Stimulated activated CD8-positive, alpha-beta memory T cell treated with anti-CD3 and anti-CD28 coated beads, Interleukin-7, amount 100 ng/mL, for 24 hours (primary cell): Measurements from ENCODE around the gene PPFIA2.

Experiments
- DNase-seq: peaks from one replicate; pipeline ENCODE4 v3.0.0-alpha.2; 2020; ENCODE audit warnings: low read depth

Gene PPFIA2

DNA sequence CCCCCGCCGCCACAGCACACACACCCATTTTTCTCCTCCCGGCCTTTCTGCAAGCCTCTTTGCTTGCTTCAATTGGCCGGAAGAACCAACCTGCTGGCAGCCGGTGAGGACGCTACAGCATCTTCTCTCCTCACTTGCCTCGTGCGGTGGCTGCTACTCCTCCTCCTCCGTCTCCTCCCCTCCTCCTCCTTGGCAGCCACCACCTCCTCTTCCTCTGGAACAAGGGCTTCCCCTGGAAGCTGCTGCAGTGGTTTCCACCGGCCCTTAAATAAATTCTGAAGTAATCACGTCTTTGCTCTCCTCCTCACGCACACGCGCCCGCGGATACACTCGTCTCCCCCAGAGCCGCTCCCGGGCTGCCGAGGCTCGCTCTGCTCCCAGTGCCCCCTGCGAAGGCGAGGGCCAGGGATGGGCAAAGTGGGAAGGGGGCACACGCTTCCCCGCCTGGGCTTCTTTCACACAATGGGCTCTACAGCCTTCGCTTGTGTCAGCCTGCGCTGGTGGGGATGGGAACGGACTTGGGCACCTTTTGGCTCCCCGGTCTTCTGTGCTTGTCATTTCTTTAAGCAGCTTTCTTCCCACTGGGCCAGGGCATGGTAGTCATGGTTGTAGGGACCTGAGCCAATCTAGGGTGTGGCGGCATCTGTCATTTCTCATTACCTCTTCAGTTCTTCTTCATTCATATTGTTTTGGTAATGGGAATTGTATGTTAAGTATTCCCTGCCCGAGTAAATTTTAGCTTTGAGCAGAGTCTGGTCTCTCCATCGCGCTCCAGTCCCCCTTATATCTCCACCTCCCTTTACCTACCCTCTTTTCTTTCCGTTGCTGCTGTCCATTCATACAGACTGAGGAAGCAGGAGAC lies at the start of gene PPFIA2:
TSS of gene PPFIA2 (minus strand) at position 161 of the 862 bp plus-strand sequence.
- DNase-seq = no peak

DNA sequence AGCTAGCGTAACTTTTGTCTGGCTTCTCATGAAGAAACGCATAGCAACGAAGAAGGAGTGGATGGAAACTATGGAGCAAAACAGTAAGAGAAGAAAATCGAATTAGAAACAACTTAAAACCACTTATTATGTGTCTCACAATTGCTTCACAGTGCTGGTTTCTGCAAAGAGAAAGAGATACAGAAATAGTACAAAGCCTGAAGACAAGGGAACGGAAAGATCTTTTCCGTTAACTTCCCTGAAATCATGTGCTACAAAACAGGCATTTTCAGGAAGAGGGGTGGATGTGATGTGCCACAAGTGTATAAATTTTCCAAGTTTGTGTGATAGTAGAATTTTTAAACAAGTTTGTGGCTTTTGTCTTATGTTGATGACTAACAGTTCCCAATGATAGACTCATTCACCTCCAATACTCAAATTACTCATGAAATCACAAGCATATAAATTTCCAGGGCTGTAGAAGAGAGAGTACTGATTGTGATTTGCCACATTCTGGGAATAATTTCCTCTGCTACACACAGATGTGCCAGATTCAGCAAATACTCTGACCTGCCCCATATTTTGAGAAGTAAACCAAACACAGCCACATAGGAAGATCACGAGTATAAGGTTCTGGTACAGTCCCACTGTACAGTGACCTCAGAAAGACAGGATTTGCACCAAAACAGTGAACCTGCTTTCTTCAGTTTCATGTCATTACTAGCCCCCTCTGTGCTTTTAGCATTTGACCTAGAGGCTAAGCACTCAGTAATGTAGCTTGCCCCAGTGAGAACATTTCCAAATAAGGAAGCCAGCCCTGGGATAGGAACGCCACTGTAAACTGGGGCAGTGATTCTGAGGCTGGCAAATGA lies 41.4 kb upstream of the PPFIA2 start:
- no peak for DNase-seq

DNA sequence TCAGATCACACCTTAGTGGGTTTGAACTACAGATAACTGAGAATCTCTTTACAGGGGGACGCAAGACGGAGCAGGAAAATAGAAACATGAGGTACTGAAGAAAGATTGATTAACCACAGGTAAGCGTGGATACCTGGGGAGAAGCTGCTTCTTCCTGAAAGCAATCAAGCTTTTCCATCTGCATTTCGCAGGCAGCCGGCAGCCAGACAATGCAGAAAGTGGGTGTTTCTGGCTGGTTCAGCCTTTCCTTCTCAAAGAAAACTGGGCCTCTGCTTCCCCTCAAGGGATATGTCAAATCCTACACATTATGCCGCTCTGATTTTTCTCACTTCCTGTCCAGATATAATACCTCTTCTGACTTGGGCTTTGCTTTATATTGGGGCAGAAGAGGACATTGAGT lies 39.1 kb upstream of the PPFIA2 start:
- no peak for DNase-seq

DNA sequence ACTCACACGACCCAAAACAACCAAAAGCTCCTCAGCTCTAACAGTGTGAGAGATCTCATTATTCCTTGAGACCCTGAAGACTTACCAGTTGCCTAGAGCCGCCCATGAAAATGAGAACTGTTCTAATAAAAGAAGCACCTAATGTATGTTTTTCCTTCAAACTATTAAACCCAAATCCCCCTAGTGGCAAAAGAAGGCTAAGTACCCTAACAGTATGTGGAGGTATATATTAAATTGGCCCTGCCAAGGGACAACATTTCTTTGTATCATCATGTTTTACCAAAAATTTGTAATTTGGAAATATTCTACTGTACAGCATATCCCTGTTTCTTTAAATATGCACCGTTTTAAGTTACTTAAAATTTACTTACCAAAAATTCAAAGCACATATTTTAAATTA lies 38.0 kb upstream of the PPFIA2 start:
- no peak for DNase-seq

DNA sequence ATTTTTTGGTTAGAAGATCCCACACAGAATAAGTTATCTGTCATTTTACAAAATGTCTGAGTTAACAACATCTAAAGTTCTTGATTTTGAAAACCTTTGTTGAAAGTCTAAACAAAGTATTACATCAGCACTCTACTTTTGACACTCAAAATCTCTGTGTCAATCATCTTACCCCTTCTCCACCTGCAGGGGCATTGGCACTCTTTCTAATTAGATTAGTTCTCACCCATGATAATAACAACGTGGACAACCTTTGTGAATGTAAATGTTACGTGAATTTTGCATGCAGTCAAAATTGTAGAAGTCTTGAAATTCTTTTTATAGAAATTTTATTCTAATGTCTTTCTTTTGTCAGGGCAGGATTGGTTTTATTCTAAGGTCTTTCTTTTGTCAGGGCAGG lies 33.5 kb upstream of the PPFIA2 start:
- no peak for DNase-seq

DNA sequence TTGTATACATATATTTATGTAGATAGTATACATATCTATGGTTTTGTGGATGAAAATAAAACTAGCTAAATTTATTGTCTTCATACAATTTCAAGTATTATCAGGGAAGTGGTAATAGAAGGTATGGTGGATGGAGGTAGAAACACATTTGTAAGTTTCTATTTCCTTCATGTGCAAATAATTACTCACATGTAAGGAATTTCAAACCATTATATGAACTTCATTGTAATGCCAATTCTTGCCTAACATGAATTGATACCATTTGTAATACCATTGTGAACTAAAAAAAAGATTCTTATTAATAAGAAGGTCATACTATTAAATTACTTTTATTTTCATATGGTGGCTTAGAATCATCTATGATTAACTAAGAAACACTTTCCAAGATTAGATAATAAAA lies 20.1 kb upstream of the PPFIA2 start:
- DNase-seq = no peak

DNA sequence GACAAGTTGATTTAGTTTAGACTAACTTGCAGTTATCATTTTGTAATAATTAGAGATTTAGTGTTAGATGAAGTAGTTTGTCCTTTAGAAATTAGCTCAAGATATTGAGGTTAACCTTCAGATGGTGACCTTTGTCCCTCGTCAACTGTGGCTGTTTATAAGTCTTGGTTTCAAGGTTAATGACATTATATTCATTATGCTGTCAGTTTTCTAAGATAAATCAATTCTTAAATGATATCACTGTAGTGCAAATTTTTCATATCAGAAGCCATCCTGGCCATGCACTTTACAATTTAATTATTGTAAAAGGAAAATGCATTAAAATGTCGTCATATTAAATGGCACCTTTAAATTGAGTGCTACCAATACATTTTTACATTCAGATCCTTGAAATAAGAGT lies 19.6 kb upstream of the PPFIA2 start:
- no peak for DNase-seq

DNA sequence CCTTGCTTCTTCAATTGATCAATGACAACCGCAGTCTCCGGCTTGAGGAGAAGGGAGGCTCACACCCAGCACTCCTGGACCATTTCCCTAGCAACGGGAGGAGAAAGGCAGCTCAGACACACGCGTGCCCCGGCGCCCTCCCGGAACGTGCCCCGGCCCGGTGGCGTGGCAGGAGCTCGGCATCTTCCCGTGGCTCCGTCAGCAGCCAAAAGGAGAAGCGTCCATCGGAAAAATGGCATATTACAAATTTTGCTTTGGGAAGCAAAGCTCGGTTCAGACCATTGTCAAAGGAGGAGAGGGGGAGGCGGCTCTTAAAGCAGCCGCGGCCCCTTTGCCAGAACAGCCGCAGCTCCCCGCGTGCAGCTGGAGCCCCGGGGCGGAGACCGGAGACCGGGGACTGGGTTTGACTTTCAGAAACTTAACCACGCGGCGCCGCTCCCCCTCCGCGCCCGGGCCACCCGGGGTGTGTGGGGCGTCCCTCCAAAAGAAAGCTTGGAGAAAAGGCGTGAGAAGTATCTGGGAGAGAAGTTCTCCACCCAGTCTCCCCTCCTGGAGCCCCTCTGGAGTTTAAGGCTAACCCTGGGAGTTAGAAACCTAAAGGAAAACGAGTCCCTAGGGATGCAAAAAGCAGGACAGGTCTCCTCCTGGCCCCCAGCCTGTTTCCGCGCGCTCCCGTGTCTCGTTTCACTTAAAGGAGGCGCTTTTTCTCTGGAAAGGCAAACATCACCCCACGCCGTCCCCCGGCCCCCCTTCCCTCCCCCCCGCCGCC lies 545 bp downstream of the PPFIA2 start:
- DNase-seq = no peak

DNA sequence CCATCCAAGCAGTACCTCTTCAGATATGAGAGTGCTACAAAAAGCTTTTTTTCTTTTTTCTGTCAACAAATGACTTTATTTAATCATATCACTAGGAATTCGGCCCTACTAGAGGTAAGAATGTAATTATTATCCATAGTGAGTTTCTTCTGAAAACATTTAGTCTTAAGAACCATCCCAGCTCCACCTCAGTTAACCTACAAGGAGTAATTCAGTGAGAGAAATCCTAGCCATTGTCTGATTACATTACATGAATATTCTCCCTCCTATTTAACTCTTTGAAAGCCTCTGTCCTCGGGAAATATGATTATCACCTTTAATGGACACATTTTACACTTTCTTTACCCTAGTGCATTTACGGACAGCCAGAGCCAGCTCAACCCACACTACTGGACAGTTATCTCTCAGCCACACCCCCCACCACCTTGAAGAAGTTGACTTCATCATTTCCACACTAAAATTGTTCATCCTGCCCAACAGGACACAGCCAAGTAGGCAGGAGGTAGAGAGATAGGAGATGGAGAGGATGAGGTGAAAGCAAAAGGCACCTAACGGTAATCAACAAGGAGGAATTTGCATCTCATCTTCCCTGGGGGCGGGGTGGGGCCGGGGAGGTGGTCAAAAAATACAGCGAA lies 1.3 kb downstream of the PPFIA2 start:
- no peak for DNase-seq

DNA sequence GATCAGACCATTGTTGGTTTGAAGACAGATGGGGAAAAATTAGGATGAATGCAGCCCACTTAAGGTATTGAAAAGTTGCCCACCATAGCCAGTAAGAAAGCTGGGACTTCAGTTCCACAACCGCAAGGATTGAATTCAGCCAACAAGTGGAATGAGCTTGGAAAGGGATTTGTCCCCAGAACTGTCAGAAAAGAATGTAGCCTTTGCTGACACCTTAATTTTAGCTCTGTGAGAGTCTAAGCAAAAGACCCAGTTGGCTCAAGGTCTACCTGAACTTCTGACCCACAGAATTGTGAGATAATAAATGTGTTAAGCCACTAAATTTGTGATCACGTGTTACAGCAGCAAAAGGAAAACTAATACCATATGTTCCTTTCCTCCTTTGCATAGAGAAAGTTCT lies 29.4 kb downstream of the PPFIA2 start:
- no peak for DNase-seq

DNA sequence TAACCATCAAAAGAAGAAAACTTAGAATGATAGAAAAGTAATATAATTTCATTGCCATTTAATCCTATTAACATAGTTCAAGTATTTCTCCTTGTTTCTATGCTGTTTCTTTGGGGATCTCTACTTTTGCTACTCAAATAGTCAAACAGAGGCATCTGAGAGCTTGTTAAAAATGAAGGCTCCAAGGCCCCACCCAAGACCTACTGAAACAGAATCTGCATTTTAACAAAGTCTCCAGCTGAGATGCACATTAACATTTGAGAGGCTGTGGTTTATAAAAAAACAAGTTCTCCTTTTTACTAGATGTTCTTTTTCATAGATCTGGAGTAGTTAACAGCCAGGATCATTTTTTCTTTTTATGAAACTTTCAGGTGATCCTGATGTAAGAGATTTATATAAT lies 31.8 kb downstream of the PPFIA2 start:
- DNase-seq = no peak

DNA sequence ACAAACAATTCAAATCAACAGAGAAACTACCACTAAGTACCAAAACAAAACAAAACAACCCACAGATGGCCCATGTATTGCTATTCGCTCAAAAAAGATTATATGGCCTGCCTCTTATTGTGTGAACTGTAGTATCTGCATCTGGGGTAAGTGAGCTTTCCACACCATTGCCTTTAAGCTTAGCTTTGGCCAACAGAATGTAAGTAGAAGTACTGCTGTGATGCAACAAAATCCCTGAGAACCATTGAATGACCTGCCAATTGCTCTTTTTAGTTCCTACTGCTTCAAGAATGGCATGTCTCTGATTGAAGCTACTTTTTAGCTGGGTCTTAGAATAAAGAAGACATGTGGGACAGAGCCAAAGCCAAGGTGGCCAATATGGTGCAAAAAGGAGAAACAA lies 32.5 kb downstream of the PPFIA2 start:
- no peak for DNase-seq

DNA sequence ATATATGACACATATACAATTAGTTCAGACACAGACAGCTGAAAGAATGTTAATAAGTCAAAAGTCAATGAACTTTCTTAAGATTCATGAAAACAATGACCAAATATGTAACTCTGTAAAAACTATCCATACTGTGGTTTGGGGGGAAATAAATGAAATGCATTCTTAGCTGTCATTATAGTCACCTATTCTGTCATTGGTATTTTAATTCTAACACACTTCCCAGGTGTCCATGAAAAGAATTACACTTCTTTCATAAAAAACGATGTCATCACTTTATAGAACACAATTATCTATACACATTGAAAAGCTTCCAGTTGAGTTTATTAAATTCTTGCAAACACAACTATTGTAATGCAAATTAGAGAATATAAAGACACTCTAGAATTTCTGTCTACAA lies 35.8 kb downstream of the PPFIA2 start:
- no peak for DNase-seq

DNA sequence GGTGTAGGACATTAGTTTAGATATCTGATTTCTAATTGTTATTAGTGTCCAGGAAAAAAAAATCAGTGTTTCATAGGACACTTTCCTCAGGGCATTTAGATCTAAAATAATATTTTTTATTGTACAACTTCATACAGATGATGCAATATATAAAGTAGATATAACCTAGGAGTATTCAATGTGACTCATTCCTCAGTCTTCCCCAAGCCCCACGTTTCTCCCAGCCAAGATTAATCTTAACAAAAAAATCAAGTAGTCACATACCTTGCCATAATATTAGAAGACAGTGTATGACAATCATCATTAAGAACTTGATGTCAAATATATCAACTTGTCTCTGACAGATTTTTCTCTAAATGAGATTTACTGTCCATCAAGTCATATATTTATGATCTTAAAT lies 37.1 kb downstream of the PPFIA2 start:
- no peak for DNase-seq

DNA sequence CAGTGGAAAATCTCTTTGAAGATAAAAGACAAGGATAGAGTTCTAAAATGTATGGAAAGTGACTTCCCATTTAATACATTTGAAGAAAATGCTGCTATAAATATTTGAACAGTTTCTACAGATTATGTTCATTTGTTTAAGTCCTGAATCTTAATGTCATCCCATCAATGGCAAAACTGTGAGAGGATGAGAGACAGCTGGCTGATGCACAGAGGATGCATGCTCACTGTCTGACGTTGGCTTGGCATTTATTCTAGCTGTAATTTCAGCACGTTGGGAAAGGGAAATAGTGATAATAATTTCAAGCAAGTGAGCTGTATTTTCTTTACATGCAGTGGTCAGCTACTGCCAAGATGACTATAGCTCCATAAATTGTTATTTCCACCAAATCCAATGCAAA lies 40.5 kb downstream of the PPFIA2 start:
- no peak for DNase-seq

DNA sequence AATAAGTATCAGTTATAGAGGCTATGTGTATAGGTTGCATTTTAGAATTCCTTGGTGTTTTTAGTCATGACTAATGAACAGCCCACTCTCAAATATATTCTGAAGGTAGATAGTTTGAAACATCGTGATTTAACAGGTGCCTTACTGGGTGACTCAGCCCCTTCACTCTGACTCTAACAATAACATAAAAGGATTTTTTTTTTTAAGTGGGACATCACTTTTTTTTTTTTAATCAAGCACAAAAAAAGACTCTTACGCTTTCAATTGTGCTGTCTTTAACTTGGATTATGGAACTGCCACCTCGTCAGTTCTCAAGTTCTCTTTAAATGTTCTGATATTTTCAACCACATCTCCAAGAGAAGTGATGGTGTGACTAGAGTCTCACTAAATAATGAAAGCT lies 46.6 kb downstream of the PPFIA2 start:
- DNase-seq = no peak

DNA sequence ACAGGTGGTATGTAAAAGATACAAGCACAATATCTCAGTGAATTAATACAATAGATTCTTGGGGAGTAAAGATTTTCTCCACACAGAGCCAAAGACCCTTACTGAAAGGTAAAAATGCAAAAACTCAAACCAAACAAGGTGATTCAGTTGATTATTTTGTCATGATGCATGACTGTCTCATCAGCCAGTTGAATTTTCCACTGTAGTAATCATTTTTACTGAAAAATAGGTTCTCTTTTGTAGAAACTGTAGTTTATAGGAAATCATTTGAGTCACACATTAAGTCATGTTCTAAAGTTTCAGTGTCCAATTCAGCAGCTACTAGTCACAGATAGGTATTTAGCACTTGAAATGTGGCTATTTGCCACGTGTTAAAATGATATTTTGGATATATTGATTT lies 53.6 kb downstream of the PPFIA2 start:
- DNase-seq = no peak

DNA sequence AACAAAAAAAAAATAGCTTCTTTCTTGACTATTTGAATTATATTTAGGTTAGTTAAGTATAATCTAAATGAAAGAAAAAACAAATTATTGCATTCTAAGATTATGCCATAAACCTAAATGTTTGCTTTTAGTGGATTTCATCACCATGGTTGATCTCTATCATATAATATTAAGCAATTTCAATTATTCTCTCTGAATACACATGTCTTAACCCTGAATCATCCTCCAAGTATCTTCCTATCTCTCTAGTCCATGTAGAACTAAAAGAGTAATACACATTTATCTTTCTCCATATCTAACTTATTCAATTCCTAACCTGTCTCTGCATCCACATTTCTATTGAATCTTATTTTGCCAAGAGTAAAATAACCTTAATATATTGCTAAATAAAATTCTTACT lies 59.6 kb downstream of the PPFIA2 start:
- DNase-seq = no peak

DNA sequence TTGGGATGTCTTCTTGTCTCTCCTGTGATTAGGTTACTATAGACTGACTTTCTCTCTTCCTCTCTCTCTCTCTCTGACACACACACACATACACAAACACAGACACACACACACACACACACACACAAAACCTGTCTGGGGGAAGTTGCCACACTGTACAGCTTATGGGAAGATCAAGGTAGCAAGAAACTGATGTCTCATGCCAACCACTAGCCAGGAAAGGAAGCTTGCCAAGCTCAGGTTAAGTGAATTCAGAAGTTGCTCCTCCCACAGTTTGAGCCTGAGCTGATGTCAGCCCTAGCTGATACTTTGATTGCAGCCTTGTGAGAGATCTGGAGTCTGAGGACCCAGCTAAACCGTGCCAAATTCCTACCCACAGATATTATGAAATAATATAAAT lies 67.1 kb downstream of the PPFIA2 start:
- no peak for DNase-seq

DNA sequence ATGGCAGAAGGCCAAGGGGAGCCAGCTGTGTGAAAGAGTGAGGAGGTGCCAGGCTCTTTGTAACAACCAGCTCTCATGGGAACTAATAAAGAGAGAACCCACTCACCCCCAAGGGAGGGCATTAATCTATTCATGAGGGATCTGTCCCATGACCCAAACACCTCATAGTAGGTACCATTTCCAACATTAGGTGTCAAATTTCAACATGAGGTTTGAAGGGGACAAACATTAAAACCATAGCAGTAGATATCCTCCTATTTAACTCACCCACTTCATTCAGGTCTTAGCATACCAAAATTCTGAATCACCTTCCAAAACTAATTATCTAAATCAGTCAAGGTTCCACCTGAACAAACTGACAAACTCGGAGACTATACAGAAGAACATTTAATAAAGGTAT lies 75.3 kb downstream of the PPFIA2 start:
- DNase-seq = no peak

DNA sequence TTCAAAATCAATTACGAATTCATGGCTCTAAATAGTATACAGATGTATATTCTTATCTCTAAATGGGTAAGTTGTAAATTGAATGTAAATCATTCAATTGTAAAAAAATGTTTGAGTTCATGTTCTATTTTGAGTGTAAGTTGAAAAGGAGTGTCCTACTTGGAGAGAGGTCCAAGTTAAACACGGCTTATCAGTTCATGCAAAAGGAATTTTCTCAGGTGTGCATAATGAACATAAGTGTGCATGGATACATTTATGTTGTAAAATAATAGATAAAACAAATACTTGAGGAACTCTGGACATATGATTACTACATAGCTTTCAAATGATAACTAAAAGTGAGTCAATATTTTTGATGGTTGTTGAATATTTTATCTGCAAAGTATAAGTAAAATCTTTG lies 79.5 kb downstream of the PPFIA2 start:
- no peak for DNase-seq

DNA sequence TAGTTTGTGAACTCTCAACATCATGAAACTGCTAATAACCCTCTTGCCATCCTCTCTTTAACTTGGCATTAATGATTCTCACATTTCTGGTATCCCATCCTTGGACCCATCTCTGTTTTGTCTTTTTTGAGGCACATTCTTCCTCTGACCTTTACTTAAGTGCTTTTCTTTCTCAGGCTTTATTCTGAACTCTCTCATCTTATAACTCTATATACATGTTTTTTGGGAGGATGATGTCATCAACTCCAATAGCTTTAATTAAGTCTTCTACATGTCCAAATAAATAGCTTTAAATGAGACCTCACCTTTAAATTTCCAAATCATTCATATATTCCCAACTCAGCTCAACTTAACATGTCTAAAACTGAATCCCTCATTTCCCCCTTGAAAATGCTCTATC lies 88.4 kb downstream of the PPFIA2 start:
- DNase-seq = no peak
